ENCODE data around the gene D2HGDH.
"Not testable (repeated sequence)": the region's sequence is repeated elsewhere in the genome, so short reads cannot be mapped to it uniquely, and the experiment has no call there.

The D2HGDH gene

DNA sequence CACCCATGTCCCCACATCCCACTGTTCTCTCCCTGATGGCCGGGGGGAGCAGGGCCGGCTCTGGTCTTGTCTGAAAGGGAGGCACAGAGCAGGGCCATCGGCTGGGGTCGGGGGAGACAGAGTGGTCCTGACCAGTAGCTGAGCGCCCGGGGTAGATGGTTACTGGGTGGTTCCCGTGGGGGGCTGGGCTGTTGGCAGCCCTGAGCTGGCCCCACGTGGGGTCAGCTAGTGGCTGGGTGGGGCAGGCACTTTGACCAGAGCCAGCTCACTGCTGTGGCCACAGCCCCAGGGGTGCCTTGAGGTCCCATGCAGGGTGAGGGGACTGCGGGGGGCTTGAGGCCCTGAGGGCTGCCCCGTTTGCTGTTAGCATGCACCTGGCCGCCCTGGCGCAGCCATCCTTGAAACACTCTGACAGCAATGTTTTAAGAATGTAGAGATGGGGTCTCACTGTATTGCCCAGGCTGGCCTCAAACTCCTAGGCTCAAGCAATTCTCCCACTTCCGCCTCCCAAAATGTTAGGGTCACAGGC lies 62.2 kb downstream of the D2HGDH start:
- no peak for DNase-seq

DNA sequence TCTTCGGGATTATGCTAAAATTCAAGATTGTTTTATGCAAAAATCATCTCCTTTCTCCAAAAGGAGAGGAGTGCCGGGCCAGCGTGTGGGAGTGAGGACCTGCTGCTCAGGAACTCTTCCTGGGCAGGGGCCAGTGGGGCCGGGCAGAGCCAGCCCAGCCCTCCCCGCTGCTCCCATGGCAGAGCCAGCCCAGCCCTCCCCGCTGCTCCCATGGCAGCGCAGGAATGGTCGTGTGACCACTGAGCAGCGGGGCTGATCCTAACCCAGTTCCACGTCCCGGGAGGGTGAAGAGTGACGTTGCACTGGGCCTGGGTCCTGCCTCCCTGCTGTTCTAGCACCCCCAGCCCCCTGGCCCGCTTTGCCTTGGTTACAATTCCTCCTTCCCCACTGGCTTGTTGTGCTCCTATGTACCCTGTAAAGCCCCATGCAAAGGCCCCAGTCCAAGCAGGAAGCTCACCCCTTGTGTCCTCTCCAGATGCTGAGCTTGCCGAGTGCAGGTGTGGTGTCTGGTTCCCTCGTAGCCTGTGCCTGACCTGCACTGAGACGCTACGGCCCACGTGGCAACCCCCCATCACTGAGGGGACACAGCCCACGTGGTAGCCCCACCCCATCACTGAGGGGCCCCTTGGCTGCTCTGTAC lies 63.1 kb downstream of the D2HGDH start:
- DNase-seq: no peak

DNA sequence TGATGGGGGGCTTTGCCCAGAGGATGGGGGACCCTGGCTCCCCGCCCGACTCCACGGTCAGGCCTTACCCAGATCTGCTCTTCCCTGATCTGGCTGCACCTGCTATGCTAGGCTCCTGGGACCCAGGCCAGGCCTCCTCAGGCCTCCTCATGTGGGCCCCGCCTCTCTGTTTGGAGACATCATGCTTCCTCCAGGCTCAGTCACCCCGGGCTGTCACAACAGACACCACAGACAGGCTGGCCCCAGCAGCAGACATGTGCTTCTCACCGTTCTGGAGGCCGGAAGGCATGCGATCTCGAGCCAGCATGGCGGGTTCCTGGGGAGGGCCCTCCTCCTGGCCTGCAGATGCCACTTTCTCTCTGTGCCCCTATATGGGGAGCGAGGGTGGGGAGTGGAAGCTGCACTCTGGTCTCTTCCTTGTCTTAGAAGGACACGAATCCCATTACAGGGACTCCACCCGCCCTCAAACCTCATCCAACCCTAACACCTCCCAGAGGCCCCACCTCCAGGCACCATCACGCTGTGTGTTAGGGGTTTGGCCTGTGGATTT lies 63.7 kb downstream of the D2HGDH start:
- DNase-seq: no peak

DNA sequence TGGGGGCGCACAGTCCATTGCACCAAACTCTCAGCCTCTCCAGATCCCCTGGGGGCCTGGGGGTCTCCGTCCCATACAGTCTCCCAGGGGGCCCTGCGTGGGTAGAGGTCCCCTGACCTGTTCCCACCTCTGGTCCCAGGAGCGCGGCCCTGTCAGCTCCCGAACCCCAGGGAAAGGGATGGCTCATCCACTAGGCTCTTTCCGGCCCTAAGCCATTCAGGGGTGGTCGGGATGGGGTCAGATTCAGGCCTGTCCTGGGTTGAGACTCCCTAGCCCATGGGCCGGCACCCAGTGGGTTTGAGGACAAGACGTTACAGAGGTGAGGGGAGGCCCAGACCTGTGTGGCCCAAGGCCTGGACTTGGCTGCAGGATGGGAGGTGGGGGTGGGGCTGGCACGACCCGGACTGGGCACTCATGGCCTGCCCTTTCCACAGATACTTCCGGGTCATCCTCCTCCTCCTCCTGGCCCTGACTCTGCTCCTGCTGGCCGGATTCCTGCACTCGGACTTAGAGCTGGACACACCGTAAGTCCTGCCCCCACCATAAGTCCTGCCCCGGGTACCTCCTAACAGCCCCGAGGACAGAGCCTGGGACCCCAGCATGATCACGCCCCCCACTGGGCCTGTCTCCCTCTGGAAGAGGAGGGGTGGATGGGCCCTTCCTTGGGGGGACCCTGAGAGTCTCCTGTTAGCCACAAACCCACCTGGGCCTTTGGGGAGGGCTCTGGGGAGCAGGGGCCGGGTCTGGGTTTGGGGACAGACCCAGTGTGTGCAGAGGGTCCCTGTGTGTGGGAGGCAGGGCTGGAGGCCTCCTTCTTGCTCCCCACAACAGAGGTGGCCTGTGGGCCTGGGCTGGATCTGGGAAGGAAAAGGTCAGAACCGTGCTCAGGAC lies 64.4 kb downstream of the D2HGDH start:
- no peak for DNase-seq

DNA sequence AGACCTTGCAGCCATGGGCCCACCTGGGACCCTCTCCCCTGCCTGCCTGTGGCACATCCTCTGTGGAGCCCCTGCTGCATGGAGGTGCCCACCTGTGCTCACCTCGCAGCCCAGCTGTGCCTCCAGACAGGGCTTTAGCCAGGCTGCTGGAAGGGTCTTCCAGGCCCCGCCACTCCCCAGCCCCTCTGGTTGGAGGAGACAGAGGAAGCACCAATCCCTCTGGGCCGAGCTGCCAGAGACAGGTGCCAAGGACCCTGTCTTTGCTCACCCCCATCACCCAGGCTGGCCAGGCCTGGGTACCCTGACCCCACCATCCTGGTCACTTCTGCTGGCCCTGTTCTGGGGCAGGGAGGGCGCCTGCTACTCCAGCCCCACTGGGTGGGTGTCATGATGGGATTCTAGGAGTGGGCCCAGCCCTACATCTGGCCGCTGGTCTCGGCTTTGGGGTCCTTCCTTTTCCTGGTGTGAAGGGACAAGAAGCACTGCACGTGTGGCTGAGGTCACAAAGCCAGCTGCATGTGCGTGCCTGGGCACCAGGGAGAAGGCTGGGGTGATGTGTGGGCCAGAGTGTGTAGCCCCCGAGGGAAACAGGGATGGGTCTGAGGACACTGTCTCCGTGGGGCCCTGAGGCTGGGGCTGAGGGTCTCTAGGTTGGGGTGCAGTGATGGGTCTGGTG lies 65.2 kb downstream of the D2HGDH start:
- DNase-seq: no peak

DNA sequence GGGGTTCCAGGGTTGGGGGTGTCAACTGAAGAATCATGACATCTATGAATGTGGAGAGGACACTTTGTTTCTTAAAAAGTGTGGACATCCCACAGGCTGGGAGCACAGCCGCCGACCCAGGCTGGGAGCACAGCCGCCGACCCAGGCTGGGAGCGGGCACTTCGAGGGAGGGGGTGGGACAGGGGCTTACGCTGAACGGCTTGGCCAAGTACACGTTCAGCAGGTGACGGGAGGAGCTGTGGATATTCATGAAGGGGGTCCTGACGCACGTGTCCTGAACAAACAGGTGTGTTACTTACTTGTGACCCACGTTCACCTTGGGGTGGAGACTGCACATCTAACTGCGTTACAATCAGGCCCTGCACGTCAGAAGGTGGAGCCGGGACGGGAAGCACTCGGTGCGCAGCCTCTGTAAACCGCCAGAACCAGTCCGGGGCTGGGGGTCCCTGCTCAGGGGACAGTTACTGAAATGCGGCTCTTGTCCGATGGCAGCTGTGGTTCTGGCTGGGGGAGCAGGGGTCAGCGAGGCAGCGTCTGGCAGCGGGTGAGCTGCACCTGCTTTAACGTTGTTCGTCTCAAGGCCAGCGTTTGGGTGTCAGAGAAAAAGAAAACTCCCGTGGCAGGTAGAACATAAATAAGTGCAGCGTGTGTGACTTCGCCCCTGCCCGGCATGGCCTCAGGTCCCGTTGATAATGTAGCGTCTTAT lies 65.9 kb downstream of the D2HGDH start:
- DNase-seq: not testable (repeated sequence)

DNA sequence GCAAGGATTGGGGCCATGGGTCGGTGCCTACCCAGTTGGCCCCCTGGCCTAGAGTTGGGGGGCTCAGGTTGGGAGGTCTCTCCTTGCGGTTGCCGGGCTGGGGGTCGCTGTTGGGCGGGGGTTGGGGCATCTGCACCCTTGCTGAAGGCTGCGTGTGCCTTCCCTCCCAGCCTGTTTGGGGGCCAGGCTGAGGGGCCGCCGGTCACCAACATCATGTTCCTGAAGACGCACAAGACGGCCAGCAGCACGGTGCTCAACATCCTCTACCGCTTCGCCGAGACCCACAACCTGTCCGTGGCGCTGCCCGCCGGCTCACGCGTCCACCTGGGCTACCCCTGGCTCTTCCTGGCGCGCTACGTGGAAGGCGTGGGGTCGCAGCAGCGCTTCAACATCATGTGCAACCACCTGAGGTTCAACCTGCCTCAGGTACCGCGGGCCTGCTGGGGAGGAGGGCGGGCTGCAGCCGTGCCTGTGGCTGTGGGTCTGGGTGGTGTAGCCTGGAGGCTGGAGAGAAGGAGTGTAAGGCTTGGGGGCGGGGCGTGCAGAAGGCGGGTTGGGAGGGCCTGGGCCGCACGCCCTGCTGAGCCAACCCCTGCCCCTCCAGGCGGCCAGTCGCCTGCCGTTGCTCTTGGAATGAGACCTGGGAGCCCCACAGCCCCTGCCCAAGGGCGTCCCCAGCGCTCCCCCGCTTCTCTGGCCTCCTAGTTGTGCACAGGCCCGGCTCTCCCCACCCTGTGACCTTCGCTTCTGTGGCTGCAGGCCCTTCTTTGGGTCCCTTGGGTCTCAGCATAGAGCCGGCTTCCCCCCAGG lies 67.4 kb downstream of the D2HGDH start:
- DNase-seq: no peak

DNA sequence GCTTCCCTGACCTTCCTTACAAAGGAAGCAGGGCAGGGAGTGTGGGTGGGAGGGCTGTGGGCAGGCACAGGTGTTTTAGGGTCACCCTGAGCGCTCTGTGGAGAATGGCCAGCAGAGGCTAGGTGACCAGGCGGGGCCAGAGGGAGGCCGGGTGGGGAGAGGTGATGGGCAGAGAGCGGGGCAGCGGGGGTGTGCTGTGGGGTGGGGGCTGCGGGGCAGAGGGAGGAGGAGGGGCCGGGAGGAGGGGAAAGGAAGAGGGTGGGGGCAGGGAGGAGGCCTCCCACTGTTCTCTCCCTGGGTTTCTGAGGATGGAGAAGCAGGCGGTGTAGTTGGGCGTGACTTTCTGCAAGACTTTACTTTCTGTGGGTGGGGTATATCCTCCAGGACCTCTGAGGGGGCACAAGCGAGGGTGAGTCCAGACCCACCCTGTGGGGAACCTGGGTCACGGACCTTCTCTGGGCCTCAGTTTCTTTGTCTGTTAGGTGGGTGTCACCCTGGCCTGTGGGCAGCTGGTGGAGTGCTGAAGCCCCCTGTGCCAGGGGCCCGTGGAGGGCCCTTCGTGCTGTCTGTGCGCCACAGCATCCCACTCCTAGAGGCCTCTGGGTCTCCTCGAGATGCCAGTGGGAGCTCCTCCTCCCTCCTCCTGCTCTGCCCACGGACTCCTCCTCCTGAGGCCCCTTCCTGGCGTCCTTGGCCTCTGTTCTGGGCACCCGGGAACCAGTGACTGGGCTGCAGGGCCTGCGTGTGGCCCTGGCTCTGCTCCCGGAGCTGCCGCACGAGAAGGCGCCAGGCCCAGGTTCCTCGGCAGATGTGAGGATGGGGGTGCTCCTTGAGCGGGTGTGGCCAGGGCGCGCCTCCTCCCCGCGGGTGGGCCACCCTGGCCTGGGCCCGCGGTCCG lies 68.2 kb downstream of the D2HGDH start:
- DNase-seq: no peak

DNA sequence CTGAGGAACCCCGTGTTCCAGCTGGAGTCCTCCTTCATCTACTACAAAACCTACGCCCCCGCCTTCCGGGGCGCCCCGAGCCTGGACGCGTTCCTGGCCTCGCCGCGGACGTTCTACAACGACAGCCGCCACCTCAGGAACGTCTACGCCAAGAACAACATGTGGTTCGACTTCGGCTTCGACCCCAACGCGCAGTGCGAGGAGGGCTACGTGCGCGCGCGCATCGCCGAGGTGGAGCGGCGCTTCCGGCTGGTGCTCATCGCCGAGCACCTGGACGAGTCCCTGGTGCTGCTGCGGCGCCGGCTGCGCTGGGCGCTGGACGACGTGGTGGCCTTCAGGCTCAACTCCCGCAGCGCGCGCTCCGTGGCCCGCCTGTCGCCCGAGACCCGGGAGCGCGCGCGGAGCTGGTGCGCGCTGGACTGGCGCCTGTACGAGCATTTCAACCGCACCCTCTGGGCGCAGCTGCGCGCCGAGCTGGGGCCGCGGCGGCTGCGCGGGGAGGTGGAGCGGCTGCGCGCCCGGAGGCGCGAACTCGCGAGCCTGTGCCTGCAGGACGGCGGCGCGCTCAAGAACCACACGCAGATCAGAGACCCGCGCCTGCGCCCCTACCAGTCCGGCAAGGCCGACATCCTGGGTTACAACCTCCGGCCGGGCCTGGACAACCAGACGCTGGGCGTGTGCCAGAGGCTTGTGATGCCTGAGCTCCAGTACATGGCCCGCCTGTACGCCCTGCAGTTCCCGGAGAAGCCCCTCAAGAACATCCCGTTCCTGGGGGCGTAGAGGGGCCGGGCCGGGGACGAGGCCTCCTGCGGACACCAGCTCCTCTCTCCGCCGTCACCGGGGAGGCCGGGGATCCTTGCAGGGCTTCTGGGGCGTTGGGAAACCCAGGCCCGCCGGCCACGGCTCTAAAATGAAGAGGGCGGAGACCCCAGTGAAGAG lies 69.2 kb downstream of the D2HGDH start:
- DNase-seq: no peak

DNA sequence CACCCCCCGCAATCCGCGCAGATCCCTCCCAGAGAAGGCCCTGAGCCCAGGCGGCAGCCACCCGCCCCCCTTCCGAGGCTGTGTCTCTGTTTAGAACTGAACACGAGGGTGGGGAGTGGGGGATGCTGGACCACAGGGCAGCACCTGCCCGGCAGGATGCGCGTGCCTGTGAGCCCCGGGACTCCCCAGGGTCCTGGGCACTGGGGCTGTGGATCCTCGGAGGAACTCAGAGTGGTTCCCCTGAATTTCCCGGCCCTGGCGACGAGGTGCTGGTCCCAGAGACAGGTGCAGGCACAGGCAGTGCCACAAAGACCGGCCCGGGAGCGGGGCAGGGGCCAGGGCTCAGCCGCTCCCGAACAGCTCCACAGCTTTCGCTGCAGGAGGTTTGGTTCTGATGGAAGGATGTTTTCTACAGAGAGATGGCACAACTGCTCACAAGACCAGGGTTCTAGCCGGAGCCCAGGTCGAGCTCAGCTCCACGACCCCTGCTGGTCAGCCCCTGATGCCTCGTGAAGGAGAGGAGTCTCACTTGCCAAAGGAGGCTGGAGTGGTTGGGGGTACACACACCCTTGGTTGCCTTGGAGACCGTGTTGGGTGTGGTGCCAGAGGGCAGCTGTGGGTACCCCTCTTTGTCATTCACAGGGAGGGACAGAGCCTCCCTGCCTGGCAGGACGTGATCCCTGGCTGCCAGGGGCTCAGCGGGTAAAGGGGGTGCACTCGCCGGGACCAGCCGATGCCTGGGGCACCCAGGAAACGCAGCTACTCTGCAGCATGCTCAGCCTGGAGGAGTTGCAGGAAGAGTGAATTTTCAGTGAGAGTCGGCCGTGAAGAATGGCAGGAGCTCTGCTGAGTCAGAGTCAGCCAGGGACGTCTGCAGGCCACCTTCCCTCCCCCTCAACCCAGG lies 70.1 kb downstream of the D2HGDH start:
- DNase-seq: no peak

DNA sequence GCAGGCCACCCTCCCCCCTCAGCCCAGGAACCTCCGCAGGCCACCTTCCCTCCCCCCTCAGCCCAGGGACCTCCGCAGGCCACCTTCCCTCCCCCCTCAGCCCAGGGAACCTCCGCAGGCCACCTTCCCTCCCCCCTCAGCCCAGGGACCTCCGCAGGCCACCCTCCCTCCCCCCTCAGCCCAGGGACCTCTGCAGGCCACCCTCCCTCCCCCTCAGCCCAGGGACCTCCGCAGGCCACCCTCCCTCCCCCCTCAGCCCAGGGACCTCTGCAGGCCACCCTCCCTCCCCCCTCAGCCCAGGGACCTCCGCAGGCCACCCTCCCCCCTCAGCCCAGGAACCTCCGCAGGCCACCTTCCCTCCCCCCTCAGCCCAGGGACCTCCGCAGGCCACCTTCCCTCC lies 71.8 kb downstream of the D2HGDH start:
- not testable (repeated sequence) for DNase-seq

DNA sequence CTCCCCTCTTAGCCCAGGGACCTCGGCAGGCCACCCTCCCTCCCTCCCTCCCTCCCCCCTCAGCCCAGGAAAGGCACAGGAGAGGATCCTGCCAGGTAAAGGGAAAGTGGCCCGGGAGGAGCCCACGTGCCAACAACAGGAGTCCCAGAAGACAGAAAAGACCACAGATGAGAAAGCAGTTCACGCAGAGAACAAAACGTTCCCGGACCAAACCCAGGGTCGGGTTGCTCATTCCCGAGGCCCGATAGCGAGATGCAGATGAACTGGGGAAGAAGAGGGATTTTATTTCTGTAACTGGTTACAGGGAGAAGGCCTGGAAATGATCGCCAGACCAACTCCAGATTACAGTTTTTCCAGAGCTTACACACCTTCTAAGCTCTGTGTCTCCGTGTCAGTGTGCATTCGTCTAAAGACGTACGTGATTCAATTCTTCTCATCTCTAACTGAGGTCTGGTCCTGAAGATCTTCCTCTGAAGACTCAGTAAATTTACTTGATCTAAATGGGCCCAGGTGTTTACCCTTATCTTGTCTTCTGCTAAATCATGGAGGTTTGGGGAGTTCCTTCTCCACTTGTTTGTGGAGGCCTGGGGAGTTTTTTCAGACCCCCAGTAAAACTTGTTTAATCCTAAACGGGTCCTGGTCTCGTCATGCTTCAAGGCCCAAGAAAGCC lies 73.8 kb downstream of the D2HGDH start:
- DNase-seq: no peak

DNA sequence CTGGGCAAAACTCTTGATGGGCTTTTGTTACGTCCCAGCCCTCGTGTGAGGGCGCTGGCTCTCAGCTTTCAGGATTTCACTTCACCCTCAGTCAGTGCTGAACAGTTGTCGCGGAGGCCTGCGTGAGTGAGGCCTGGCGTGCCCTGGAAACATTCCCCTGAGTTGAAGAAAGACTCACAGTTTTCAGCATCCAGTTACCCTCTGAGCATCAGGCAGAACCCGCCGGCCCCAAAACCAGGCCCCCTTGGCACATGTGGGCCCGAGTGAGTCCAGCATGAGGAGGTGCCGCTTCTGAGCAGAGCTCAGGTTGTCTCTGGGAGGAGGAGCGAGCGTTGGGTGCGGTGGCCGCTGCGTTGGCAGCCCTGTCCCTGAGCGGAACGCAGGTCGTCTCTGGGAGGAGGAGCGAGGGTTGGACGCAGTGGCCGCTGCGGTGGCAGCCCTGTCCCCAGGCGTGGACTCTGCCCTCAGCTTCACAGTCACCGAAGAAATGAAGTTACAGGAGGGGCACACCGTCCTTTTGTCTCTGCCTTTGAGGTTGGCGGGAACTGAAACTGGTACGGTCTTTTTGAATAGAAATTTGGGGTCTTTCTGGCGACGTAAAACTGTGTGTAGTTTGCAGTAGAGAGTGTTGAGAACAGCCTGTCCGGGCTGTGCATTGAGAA lies 74.4 kb downstream of the D2HGDH start, which contains the start of gene NEU4:
NEU4 (plus strand) TSS at position 473 of the 662 bp plus-strand sequence. CDS start 5,292 bp downstream, outside the sequence.
- DNase-seq: no peak

DNA sequence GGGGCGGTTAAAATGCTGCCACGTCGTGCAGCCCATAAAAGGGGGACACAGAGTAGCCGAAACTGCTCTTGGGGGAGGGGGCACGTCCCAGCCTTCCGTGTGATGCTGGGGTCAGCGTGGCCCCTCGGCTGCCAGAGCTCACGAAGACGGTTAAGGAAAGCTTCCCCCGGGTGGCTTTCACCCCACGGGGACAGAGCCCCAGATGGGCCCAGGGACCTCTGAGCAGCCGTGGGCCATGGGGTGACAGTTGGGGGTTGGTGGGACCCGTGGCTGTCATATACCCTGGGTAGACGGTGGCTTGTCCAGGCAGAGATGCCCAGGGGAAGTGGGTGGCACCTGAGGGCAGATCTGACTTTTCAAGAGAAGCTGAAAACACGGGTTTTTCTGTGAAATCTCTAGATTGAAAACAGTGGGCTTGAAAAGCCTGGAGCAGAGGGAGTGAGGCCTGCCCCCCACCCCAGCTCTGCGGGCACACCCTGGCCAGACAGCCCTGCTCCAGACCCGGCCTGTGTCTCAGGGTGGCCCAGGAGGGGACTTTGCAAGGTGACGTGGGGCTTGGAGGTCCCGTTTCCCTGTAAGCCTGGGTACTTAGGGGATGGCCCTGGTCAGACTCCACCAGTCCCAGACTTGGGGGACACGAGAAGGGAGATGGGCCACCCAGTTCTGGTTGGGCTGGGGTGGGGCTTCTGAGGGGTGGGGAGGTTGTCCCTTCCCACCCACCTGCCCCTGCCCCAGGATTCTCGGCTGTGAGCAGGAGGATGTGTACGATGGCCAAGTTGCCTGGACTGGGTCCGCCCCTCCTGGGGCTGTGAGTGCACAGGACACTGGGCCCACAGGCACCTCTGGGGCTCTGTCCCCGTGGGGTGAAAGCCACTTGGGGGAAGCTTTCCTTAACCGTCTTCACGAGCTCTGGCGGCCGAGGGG lies 75.2 kb downstream of the D2HGDH start:
- no peak for DNase-seq

DNA sequence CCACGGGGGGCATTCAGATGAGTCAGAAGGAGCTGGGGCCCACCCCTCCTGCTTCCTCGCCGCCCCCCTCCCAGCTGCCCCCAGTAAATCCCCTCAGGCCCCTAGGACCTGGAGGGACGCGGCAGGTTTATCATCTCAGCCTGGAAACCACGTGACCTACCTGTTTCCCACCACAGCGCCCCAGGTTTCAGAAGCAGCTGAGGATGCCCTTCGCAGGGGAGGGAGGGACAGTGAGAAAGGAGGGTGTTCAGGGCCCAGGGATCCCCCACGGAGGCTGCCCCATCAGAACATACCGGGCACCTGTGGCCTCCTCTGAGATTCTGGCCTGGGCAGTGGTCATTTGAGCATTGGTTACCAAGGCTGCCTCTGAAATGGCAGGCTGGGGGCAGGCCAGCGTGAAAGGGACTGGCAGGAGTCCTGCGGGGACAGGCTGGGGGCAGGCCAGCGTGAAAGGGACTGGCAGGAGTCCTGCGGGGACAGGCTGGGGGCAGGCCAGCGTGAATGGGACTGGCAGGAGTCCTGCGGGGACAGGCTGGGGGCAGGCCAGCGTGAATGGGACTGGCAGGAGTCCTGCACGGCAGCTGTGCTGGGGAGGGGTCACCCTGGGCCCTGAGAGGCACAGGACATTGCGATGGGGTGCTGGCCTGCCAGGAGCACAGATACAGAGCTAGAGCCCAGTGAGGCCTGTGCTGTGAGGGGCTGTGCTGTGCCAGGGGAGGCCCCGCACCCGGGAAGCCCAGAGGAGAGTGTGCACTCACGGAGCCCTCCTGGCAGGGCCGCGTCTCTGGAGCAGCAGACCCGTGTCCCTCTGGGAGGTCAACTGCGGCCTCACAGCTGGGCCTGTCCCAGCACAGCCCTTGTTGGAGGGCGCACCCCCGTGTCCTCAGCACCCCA lies 76.1 kb downstream of the D2HGDH start:
- no peak for DNase-seq

Data from SIG-M5 (cell line).